GM21423 (cell line): ENCODE measurements around the gene DNAJC17.

ENCODE experiments used
- ATAC-seq: cut with Tn5 transposase; IDR thresholded peaks from one replicate; pipeline ENCODE4 v1.9.1; 2021; ENCODE audit warnings: mild to moderate bottlenecking, moderate library complexity; ENCODE audit not compliant: unreplicated experiment

Gene DNAJC17

DNA sequence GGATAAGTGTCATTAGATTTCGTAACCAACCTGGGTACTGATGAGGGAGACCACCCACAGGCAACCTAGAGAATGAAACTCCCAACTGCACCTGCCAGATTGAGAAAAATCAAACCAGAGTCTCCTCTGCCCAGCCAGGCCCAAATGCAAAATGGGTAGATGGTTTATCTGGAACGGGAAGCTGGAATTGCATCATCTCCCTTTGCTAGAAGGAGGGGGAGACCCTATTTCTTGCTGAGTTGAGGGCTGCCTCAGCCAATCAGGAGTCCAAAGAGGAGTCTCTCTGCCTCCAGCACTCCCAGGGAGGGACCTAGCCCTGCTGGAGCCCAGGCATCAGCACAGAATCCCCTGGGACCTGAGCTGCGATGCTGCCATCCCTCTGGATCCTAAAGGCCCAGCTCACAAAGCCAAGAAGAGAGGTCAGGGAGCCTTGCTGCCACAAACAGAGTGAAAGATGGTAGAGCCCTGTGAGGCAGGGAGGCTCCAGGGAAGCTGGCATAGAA is 60.3 kb downstream of the DNAJC17 start:
- no peak for ATAC-seq

DNA sequence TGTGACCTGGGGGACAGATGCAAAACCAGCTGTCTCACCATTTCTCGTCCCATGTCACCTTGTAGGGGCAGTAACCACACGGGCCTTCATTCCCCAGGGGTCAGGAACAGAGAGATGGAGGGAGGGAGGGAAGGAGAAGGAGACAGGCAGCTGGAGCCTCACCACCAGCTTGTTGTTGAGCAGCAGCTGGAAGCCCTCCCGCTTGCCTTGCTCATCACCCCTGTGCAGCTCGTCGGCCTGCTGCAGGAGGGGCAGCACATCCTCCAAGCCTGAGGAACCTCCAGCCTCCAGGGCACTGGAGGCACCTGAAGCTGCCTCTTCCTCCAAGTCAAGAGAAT is 62.5 kb downstream of the DNAJC17 start:
- no peak for ATAC-seq

DNA sequence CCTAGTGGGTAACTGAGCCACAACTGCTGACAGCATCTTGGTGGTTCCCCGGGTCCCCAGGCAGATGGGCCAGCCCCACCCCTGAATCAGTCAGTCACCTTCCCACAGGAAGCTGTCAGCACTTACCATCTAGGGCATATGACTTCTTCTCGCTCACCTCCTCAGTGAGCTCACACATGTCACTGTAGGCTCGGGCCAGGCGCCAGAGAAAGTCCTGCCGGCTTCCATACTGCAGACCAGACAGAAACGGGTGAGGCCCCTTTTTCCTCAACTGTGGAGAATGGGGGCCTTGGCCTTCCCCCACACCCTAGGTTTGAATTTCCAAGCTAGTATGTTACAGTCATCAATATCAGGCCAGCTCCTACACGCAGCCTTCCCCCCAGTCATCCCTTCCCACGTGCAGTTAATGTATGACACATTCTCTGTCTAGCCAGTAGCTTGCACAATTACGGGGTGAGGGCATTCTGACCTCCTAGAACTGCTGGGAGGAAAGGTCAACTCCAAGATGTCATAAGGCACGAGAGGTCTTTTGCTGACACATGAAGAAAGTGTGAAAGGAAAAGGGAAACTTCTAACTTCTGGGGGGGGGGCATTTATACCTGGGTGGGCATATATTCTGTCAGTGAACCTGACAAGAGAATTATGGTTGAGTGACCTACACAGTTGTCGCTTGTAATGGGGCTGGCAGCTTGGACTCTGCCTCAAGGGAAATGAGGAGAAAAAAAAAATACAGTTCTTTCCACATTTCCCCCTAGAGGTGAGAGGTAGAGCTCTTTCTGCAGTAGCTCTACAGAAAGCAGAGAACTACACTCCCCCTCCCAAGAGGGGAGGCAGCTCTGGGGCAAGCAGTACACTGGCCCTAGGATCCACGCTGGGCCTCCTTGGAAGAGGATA is 63.1 kb downstream of the DNAJC17 start:
- ATAC-seq: no peak

DNA sequence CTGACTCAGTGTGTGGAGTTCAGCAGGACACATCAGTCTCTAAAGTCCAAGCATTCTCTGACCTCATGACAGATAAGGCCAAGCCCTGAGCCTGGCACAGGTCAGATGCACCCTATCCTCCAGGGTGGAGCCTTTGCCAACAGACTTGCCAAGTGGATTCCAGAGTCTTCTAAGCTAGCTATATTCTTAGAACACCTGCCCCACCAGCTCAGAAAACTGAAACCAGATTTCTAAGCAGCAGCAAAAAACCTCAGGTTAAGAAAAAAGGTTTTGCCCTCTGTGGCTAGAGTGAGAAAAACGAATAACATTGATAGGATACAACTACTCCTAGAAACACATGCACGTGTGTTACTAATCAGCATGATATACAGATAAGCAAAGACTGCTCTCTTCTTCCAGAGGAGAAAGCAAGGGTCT is 63.8 kb downstream of the DNAJC17 start:
- no peak for ATAC-seq

DNA sequence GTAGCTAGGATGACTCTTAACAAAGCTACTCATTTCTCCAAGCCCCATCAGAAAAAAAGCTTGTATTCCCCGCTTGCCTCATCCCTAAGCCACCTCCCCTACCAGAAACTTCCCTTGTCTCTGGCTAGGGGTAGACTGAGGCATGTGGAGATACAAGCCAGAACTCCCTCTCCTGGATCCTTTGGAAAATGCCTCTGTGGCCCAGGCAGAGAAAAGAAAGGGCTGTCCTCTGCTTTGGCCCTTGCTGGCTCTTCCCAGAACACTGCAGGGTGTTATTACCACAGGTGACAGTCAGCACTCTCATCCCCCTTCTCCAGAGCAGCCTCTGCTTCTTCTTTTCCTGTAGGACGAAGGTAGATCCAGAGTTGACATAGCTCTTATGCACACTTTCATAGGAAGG is 67.4 kb downstream of the DNAJC17 start:
- ATAC-seq: no peak

DNA sequence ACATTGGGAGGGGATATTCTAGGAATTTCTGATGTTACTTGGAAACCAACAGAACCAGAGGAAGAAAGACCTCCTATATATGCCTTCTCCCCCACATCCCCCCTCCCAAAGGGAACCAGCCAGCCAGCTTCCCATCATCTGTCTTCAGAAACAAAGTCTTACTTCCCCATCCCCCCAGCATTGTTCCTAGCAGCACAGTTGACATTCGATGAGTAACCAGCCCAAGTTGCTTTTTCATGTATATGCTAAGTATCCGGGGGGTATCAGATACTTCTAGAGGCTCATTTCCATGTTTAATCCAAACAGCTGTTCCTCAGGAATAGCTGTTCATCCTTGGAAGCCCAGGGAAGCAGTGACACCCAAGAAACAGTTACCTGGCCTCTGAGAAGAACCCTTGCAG is 68.2 kb downstream of the DNAJC17 start:
- no peak for ATAC-seq

DNA sequence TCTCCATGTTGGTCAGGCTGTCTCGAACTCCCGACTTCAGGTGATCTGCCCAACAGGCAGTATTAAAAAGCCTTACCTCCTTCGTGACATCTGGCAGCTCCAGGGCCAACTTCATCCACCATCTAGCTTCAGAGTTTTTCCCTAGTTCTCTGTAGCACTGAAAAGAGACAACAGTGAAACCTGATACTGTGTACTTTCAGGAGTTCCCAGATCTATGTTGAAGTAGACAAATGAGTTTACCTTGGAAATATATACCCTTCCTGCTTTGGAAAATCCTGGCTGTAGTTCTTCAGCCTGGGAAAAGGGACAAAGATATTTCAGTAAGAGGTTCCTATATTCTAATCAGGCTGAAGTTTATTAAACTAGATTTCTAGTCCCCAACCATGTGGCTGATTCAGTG is 70.2 kb downstream of the DNAJC17 start:
- no peak for ATAC-seq

DNA sequence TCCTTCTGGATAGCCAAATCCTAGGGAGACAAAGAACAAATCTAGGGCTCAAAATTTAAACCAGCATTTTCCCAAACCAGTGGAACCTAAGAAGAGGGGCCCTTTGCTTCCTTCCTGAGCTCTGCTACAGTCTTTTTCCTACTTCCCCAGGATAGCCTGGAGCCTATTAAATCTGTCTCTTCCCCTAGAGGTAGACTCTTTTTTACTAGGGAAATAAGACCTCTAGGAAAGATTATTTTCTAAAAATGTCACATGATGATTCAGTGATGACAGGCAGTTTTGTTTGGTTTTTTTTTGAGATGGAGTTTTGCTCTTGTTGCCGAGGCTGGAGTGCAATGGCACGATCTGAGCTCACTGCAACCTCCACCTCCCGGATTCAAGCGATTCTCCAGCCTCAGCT is 70.7 kb downstream of the DNAJC17 start:
- no peak for ATAC-seq

DNA sequence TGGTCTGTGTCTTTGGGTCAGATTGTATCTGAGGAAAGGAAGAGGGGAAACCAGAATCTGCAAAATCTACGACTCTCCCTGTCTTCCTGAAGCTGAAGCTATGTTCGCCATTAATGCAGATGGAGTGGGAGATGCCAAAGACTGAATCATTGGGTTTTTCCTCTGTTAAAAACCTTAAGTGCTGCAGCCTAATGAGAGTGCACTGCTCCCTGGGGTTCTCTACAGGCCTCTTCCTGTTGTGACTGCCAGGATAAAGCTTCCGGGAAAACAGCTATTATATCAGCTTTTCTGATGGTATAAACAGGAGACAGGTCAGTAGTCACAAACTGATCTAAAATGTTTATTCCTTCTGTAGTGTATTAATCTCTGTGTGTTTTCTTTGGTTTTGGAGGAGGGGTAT is 76.2 kb downstream of the DNAJC17 start:
- no peak for ATAC-seq

DNA sequence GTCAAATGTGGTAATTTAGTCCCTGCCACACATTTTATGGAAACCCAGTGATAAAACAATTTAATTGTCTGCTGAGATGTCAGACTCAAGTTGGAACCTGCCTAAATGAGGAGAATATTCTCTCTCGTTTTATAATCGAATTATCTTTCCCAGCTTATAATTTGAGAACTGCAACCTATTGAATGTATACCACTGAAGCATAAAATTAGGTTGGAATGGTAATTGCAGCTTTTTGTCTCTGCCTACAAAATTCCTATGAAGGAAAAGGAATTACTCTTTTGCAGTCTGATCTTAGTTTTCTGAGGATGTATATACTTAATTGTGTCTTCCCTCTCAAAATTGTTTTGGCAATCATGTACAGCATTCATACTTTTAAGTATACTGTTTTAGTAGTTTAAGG is 83.4 kb downstream of the DNAJC17 start:
- ATAC-seq: no peak

DNA sequence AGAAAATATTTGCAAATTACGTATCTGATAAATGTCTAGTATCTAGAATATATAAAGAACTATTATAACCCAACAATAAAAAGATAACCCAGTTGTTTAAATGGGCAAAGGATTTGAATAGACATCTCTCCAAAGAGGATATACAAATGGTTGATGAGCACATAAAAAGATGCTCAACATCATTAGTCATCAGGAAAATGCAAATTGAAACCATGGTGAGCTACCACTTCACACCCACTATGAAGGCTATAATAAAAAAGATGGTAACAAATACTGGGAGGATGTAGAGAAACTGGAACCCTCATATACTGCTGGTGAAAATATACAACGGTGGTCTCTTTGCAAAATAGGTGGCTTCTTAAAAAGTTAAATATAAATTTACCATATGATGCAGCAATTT is 84.3 kb downstream of the DNAJC17 start:
- no peak for ATAC-seq

DNA sequence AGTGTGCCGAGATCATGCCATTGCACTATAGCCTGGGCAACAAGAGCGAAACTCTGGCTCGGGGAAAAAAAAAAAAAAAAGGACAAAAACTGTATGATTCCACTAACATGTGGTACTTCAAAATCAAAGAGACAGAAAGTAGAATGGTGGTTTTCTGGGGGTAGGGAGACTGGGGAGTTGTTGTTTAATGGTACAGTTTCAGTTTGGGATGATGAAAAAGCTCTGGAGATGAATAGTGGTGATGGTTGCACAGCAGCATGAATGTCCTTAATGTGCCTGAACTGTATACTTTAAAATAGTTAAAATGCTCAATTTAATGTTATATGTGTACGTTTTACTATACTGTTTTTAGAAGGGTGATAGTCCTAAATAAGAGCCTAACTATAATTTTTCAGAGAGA is 84.9 kb downstream of the DNAJC17 start:
- ATAC-seq: no peak

DNA sequence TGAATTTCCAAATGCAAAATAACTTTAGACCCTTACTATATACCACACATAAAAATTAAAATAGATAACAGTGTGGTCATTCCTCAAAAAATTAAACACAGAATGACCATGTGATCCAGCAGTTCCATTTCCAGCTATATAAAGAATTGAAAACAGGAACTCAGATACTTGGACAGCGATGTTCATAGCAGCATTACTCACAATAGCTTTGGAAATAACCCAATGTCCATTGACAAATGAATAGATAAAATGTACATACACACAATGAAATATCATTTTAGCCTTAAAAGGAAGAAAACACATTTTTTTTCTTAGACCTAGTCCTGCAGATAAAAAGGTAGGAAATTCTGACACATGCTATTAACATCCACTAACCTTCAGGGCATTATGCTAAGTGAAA is 85.6 kb downstream of the DNAJC17 start:
- no peak for ATAC-seq

DNA sequence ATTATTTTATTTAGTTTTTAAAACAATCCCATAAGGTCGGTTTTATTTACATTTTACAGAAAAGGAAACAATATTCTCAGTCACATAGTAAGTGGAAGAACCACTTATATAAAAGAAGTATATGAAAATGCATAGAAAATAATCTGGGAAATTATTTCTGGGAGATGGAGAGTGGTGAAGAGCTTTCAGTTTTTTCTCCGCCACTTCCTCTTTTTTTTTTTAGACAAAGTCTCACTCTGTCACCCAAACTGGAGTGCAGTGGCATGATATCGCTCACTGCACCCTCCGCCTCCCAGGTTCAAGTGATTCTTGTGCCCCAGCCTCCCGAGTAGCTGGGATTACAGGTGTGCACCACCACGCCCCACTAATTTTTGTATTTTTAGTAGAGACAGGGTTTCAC is 91.1 kb downstream of the DNAJC17 start:
- no peak for ATAC-seq
